Measurements from ENCODE around the gene RPL35. TPM values are rescaled to one million over a fixed set of nuclear protein-coding genes. Genes with fewer than 3 reads are reported as not detected.

RPL35 gene
- total and polyA plus RNA-seq, 2 experiments from 2014 or later: 1,202 to 4,143 TPM

GRCh38 chr9:124855566-124855943 is 6.2 kb downstream of the RPL35 start (continued):
- TF ChIP-seq ETS1 (IDR thresholded peaks at IDR 0.05): no peak
- no peak for TF ChIP-seq JUNB (IDR thresholded peaks at IDR 0.05; ENCODE audit: unreplicated experiment)
- TF ChIP-seq CREB1 (CRISPR knock-in tag; IDR thresholded peaks at IDR 0.05; ENCODE audit: low read depth): no peak
- no peak for TF ChIP-seq REST (IDR thresholded peaks at IDR 0.05; ENCODE audit: unreplicated experiment)
- TF ChIP-seq ZNF114 (CRISPR knock-in tag; IDR thresholded peaks at IDR 0.05): no peak

GRCh38 chr9:124854822-124855221 is 6.9 kb downstream of the RPL35 start:
- H4K20me1 ChIP-seq (replicated peaks; ENCODE audit: insufficient read depth): peaks cover 23% of the 10 kb centered on the region
- no peak for TF ChIP-seq ZNF114 (CRISPR knock-in tag; IDR thresholded peaks at IDR 0.05)
- no peak for TF ChIP-seq EZH2 (IDR thresholded peaks at IDR 0.05; ENCODE audit: low read depth, unreplicated experiment)
- TF ChIP-seq EZH2phosphoT487 (IDR thresholded peaks at IDR 0.05; ENCODE audit: unreplicated experiment): no peak
- no peak for TF ChIP-seq ZNF462 (CRISPR knock-in tag; IDR thresholded peaks at IDR 0.05)
- no peak for TF ChIP-seq JUNB (IDR thresholded peaks at IDR 0.05; ENCODE audit: unreplicated experiment)
- no peak for TF ChIP-seq STAT1 (IDR thresholded peaks at IDR 0.05; ENCODE audit: unreplicated experiment)
- TF ChIP-seq ETS1 (IDR thresholded peaks at IDR 0.05): no peak
- no peak for TF ChIP-seq NANOG (IDR thresholded peaks at IDR 0.05; ENCODE audit: borderline replicate concordance)
- Mint-ChIP-seq H3K4me3 (no peak overlapping the region; the same call in 2 of the 3 replicates), H3K9me3 (peaks cover 3% of the 10 kb centered on the region; the same call in 1 of the 3 replicates), H3K27me3 (ENCODE audit: insufficient read depth, low read depth, poor library complexity) (peaks cover 23% of the 10 kb centered on the region), H3K27ac (no peak overlapping the region), H3K4me1 (peaks cover 19% of the 10 kb centered on the region), H3K36me3 (ENCODE audit: low read depth) (peaks cover 33% of the 10 kb centered on the region)
- H3K36me3 ChIP-seq (ENCODE audit: insufficient read depth): peaks cover 19% of the 10 kb centered on the region
- H3K27ac ChIP-seq (ENCODE audit: low read depth): no peak overlapping the region
- H3K4me3 ChIP-seq: no peak overlapping the region
- peaks cover 43% of the 10 kb centered on the region for H3F3A ChIP-seq (replicated peaks; ENCODE audit: low read depth)
- no peak overlapping the region for H2AFZ ChIP-seq
- H3K9me2 ChIP-seq (ENCODE audit: insufficient read depth): no peaks in the 10 kb centered on the region
- no peaks in the 10 kb centered on the region for H3K27me3 ChIP-seq (ENCODE audit: insufficient read depth)
- H3K4me2 ChIP-seq: no peak overlapping the region
- H3K79me2 ChIP-seq (replicated peaks; ENCODE audit: insufficient read depth): peaks cover 13% of the 10 kb centered on the region
- ATAC-seq: no peak
- H3K4me1 ChIP-seq (ENCODE audit: insufficient read depth): peaks cover 10% of the 10 kb centered on the region
- DNase-seq (ENCODE audit: low spot score): no peak

All from GM23338 (cell line).